ENCODE measurements around the gene RNF26.

DNA sequence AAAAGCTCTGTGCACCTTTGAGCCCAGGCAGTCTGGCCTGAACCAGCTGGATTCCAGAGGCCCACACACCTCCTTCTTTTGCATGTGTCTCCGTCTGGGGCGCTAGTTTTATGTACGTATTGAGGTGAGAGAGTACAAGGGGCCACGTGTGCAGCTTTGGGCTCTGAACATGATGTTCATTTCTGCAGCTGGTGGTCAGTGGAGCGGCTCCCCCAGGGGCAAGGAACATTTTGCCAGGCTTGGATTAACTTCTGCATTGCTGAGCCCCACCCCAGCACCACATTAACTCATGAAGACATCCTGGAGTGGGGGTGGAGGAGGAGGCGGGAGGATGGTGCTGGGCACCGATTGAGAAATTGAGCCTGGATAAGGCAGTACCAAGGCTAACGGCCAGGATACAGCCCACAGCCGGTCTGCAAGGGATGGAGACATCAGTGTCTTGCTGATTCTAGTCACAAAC, 33.4 kb downstream of the RNF26 start:
- TF ChIP-seq, protein P1, sequence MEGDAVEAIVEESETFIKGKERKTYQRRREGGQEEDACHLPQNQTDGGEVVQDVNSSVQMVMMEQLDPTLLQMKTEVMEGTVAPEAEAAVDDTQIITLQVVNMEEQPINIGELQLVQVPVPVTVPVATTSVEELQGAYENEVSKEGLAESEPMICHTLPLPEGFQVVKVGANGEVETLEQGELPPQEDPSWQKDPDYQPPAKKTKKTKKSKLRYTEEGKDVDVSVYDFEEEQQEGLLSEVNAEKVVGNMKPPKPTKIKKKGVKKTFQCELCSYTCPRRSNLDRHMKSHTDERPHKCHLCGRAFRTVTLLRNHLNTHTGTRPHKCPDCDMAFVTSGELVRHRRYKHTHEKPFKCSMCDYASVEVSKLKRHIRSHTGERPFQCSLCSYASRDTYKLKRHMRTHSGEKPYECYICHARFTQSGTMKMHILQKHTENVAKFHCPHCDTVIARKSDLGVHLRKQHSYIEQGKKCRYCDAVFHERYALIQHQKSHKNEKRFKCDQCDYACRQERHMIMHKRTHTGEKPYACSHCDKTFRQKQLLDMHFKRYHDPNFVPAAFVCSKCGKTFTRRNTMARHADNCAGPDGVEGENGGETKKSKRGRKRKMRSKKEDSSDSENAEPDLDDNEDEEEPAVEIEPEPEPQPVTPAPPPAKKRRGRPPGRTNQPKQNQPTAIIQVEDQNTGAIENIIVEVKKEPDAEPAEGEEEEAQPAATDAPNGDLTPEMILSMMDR (IDR thresholded peaks at IDR 0.05; ENCODE audit: low read length): no peak
- TF ChIP-seq EZH2 (IDR thresholded peaks at IDR 0.05; ENCODE audit: borderline replicate concordance, low read length): no peak

All from OCI-LY1 (cell line).